ENCODE data around the gene ATP5ME.
"Not testable (repeated sequence)": the region's sequence is repeated elsewhere in the genome, so short reads cannot be mapped to it uniquely, and the experiment has no call there.

ATP5ME gene

GRCh38 chr4:704971-705277 is 30.8 kb upstream of the ATP5ME start:
- no peak for DNase-seq

DNA sequence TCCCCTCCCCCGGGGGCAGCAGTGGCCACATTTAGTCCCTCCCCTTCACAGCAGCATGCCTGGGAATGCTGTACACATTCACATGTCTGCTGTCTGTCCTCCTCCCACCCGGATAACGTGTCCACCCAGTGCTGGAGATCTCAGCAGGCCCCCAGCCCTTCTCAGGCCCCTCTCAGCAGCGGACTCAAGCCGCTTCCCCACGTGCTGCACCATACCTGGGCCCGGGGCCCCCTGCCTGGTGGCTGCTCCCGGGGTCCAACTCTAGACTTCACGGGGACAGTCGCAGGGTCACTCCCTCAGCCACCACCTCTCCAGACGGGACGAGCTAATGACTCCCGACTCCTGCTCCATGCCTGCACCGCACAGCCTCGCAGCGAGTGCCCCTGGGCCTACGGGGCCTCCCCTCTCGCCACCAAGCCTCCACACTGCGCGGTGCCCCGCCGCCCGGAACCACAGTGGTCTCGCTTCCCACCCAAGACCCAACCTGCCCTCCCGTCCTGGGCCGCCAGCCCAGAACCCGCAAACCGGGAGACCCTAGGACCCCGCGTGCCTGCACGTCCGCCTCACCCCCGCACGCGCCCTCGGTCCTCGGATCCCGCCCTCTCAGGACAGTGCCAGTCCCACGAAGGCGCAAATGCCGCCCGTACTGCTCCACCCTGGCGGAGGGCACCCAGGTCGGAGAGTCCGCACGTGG is 30.3 kb upstream of the ATP5ME start:
- DNase-seq, result no peak

DNA sequence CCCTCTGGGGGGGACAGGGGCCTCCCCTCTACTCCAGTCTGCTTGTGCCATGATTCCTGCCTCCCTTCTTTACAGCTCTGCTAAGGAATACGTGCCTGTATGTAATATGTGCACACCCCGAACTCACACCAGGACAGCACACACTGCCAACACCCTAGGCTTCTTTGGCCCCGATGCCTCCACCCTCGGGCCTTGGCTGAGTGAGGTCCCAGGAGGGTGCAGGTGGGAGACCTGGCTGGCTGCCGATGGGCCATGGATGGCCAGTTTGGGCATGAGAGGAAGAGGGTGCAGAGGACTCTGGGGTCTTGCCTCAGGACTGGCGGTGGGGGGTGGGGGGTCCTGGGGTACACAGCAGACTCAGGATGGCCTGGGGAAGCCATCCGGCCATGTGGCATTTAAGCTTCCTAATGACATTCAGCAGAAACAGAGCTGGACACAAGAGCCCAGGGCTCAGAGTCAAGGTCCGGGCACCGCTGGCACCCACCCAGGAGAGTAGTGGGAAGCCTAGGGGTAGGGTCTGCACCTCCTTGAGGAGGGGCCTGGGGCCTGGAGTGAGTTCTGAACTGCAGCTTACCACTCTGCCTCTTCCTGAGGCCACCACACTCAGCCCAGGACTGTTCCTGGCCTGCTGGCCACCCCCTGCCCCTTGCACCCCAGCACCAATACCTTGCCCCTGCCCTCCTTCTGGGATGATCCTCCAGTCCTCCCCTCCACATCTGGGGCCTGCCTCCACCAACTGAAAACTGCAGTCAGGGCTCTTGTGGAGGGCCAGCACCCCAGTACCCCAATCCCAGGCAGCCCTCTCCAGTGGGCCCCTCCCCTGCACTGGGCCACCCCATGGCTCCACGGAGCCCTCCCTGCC is 29.5 kb upstream of the ATP5ME start:
- DNase-seq, result no peak

- no peak for DNase-seq
Measured at GRCh38 chr4:702618-703048, 28.6 kb upstream of the ATP5ME start.

DNA sequence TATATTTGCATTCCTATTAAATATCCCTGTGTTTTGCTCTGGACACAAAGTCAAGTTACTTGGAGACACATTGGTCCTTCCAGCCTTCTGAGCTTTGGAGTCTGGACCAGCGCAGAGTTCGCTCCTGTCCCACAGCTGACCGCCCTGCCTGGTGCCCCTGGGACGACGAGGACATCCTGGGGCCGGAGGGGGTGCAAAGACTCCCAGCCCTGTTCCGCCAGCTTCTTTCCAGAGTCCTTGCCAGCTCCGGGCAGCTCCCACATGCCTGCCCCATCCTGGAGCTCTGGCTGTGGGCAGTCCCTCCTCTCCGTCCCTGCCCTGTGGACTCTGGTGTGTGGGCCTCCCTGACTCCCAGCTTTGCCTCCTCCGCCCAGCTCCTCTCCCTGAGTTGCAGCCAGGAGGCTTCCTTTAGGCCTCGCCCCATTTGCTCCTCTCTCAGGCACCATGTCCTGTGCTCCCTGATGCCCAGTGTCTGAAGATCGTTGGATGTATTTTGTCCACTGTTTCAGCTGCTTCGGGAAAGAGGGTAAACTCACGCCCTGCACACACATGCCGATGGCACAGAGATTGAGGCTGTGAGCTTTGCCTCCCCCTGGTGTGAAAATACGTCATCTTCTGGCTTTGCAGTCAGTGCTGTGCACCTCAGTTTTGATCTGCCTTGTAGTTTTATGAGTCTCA is 26.6 kb upstream of the ATP5ME start:
- no peak for DNase-seq

- DNase-seq, result no peak
Measured at GRCh38 chr4:699816-700580, 25.9 kb upstream of the ATP5ME start.

DNA sequence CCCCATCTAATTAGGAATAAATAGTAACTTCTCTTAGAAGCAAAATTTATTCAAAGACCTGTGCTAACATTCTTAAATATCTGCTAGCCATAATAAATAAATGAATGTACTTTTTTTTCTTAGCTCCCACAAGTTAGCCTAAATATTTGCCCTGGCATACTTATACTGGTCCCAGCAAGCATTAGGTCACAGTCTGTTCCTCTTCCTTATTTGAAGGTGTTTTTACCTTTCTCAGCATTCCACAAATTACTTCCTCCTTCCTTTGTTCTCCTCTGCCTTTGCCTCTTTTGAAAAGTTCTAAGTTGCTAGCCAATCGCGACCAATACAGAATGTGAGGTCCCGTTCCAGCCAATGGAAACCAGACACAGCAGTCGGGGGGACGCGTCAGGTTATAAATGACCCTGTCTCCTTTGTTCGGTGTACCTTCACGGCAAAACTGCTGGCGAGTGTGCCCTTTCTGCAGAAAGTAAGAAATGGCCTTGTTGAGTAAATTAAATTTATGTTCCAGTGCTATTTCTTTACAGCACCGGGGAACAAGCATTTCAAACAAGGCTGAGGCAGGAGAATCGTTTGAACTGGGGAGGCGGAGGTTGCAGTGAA is 20.4 kb upstream of the ATP5ME start:
- not testable (repeated sequence) for DNase-seq

- no peak for DNase-seq
Measured at GRCh38 chr4:692771-693554, 18.9 kb upstream of the ATP5ME start.

GRCh38 chr4:689723-690122 is 15.6 kb upstream of the ATP5ME start:
- no peak for DNase-seq

GRCh38 chr4:688854-689681 is 15.0 kb upstream of the ATP5ME start, which contains the start of gene SLC49A3:
TSS of gene SLC49A3 (minus strand) at chr4:689151. CDS start at chr4:689127, 24 bp downstream.
- no peak for DNase-seq

- DNase-seq, result no peak
Measured at GRCh38 chr4:687971-688853, 14.1 kb upstream of the ATP5ME start.

- DNase-seq, result no peak
Measured at GRCh38 chr4:687048-687970, 13.2 kb upstream of the ATP5ME start.

DNA sequence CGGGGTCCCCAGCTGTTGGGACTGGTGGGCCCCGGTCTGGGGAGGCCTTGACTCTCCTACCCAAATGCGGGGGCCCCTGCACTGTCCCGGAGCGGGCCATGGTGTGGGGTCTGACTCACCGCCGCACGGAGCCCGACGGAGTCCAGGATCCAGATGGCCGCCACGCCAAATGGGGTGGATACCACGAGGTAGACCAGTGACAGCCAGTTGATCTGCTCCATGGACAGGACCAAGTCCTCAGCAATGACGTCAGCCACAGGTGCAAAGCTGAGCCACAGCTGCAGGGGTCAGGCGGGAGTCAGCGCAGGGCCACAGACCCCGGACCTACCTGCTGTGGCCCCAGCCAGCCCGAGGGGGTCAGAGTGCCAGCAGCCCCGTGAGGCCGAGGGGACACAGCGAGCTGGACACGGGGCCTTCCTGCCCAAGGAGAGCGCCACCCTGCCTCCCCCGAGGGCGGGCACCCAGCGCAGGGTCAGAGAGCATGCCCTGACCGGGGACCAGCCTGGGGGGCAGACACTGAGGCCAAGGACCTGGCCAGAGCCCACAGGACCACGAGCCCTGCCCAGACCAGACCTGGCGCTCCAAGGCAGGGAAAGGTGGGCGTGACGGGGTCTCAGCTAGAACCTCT is 12.5 kb upstream of the ATP5ME start:
- no peak for DNase-seq

DNA sequence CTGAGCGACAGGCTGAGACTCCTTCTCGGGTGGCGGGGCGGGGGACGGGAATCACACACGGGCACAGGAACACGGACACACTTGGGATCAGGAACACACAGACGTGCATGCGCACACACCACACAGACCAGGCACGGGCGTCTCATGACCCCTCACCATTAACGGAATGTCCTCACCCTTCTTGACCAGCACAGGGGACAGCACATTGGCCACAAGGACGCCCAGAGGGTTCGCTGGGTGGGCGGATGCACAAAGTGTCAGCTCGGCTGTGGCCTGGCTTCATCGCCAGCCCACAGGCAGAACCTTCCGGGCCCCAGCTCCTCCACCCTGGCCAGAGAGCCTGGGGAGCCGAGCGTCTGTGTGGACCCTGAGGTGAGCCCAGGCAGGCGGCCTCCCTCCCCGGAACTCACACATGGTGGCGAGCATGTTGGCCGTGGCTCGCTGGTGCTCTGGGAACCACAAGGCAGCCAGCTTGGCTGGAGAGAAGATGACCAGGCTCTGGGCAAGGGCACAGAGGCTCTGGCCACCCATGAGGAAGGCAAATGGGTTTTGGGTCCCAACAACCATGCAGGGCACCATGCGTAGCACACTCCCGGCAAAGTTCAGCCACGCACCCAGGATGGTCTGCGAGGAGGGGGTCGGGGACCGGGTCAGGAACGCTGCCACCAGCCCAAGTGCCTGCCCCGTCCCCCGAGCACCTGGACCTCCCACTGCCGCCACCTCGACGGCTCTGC is 11.8 kb upstream of the ATP5ME start:
- no peak for DNase-seq

DNA sequence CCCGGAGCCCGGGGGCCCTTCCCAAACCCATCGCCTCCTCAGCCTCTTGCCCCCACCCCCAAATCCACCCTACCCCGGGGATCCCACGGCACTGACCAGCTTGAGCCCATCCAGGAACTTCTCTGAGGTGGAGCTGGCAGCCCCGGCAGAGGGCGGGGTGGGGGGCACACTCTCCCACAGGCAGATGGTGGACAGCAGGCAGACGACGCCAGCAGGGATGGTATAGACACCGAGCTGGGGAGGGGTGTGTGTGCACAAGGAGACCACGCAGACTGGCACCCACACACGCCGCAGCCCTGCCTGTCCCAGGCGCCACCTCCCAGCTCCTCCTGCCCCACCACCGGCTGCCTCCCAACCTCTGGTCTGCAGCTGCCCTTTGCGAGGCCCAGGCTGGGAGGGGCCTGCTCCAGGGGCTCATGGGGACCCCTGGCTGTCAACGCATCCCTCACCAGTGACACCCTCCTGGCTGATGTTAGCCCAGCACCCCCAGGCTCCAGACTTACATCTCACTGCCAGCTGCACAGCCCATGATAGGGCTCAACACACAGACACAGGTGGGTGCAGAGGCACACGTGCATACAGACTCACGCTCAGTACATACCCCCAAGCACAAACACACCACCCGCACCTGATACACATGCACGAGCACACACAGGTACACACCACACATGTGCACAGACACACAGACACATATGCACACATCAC is 10.7 kb upstream of the ATP5ME start:
- DNase-seq, result peak; percentile 28

DNA sequence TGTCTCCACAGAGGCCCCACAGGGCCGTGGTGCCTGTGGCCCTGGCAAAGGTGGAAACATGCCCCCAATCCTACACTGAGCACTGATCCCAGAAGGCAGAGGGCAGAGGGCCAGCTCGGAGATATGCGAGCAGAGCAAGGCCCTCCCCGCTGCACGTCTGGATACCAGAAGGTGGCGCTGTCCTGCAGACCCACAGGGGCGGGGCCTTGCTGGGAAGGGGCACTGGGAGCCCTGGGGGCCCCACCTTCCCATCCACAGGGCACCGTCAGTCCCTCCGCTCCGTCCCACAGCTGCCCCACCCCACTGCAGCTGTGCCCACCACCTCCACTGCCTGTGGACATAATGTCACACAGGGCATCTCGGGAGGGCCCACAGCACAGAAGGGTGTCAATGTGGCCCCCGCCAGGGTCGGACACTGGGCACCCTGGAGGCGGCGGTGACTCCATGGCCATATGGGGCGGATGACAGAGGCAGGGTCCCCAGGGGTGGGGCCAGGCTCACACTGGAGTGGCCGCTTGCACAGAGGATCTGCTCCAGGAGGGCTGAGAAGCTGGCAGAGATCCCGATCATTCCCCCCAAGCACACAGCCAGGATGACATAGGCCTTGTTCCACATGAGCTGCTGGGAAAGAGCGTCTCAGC is 10.0 kb upstream of the ATP5ME start:
- DNase-seq, result peak; percentile 60
